Measurements from ENCODE around the gene GPR160. TPM values are rescaled to one million over a fixed set of nuclear protein-coding genes. Genes with fewer than 3 reads are reported as not detected.

The GPR160 gene
- total and polyA plus RNA-seq, 9 of the 15 experiments (the other 6 are each of a cell fraction or from before 2014, with no cell fraction given), result 1.3 to 10.5 (median 8.3) TPM

DNA sequence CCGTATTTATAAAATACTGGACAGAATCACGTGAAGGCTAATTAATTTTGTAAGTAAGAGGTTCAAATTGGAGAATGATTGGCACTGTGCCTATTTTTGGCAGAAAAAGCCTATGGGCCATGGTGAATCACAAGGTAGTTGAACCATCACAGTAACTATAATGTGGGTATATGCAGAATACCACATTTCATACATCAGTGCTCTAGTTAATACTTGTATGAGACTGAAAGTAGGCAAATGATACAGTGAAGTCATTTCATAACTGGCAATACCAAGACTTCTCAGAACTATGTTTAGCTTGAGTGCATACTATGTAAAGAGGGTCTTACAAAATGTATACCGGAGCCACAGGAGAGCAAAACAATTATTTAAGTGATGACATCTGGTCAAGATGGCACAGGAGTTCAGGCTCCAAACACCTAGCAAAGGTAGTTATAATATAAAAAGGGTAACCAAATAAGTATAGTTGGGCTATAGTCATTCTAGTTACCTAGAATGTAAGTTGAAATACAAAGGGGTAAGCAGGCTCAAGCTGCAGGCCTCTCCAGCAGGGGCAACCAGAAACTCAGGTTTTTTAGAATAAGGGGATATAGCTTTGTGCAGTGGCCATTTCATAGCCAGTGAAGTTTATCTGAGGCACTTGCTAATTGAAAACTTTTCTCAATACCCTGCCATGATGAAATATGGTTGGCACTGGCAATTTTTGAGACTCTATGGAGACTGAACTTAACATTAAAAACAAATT, 19.1 kb downstream of the GPR160 start:
- H3K4me3 ChIP-seq, result no peak overlapping the region
- intact Hi-C loops (cut with micrococcal nuclease) (no loop called here), in situ Hi-C loops (cut with MboI) (no loop called here)
- H3K27ac ChIP-seq (ENCODE audit: extremely low read depth, low read depth, low read length), result no peak overlapping the region
- H3K4me1 ChIP-seq (replicated peaks in 1 of 2; ENCODE audit: control insufficient read depth in 2 of 2, insufficient read depth in 2 of 2, low read length in 2 of 2), result no peaks in the 10 kb centered on the region; a peak in 1 of 5 replicates
- no TSS peak for BruUV-seq (replicated peaks)
- no peak overlapping the region for H3K9ac ChIP-seq (ENCODE audit: insufficient read depth in 1 of 2, low read depth in 2 of 2, low read length in 2 of 2)
- no peaks in the 10 kb centered on the region for H3K27me3 ChIP-seq (ENCODE audit: control insufficient read depth in 2 of 2, insufficient read depth in 2 of 2, low read length in 2 of 2)
- no peaks in the 10 kb centered on the region for H4K20me1 ChIP-seq (replicated peaks; ENCODE audit: control insufficient read depth, insufficient read depth, low read length)
- H3K9me3 ChIP-seq (replicated peaks; ENCODE audit: control insufficient read depth, insufficient read depth, low read depth, low read length), result no peaks in the 10 kb centered on the region
- no peak for DNase-seq (ENCODE audit: extremely low read depth in 1 of 4, low spot score in 3 of 4)
- 64% methylated on average over 3 of the region's 3 CpGs for whole genome bisulfite sequencing (ENCODE audit: insufficient coverage, low coverage, missing lambda C conversion rate)
- CTCF ChIA-PET (ENCODE audit: low intra/inter-chr PET ratio), result no interaction called here
- no peaks in the 10 kb centered on the region for H3K36me3 ChIP-seq (ENCODE audit: control insufficient read depth, insufficient read depth, low read length)
- FAIRE-seq, result no peak
- H3K4me2 ChIP-seq (ENCODE audit: insufficient read depth, low read length), result no peak overlapping the region
- TF ChIP-seq KHSRP (IDR thresholded peaks at IDR 0.05) (no peak), ZNF695 (CRISPR knock-in tag; IDR thresholded peaks at IDR 0.05) (no peak), NFIC (IDR thresholded peaks at IDR 0.05) (peak; percentile 61)
- POLR2A ChIA-PET, result interaction anchor here (1.0 to 1.3 kb wide), 2 partner anchors 14 to 22 kb away, joined by 3 to 6 read pairs; no protein-coding TSS in a partner anchor
- H3K9me1 ChIP-seq (ENCODE audit: control insufficient read depth, insufficient read depth, low read length), result no peaks in the 10 kb centered on the region
- no peak for ATAC-seq
- H2AFZ ChIP-seq (ENCODE audit: low read depth, low read length), result no peak overlapping the region
- H3K79me2 ChIP-seq (ENCODE audit: control insufficient read depth, insufficient read depth, low read length), result no peaks in the 10 kb centered on the region

DNA sequence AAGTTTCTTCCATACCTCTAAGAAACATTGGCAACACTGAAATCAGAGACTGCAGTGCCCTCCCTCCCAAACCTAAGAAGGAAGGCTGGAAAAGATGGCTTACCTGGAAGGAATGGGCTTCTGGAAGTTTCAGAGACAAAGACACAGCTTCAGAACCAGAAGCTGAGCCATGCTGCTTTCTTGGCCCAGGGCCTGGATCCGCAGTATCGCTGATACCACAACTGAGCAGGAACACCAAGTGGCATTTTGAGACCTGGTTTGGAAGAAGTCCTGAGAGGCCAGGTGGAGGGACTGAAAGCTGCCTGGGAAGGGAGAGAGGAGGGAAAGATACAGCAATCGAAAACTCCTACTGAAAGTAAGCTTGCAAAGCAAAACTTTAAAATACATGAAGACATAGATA, 19.8 kb downstream of the GPR160 start:
- ATAC-seq (no peak), DNase-seq (ENCODE audit: extremely low read depth in 1 of 4, low spot score in 3 of 4) (no peak), FAIRE-seq (peak; percentile 26)
- H3K9me3 ChIP-seq (replicated peaks; ENCODE audit: control insufficient read depth, insufficient read depth, low read depth, low read length), result no peaks in the 10 kb centered on the region
- intact Hi-C loops (cut with micrococcal nuclease), result no loop called here
- in situ Hi-C loops (cut with MboI), result no loop called here
- H2AFZ ChIP-seq (ENCODE audit: low read depth, low read length), result peak overlapping the region; percentile 77
- ChIA-PET CTCF (ENCODE audit: low intra/inter-chr PET ratio) (no interaction called here), POLR2A (interaction anchor here (0.6 to 1.3 kb wide), 3 partner anchors 14 to 217 kb away, joined by 3 to 6 read pairs (median 3); no protein-coding TSS in a partner anchor)
- H3K27me3 ChIP-seq (ENCODE audit: control insufficient read depth in 2 of 2, insufficient read depth in 2 of 2, low read length in 2 of 2), result no peaks in the 10 kb centered on the region
- H3K4me1 ChIP-seq (replicated peaks in 1 of 2; ENCODE audit: control insufficient read depth in 2 of 2, insufficient read depth in 2 of 2, low read length in 2 of 2), result no peaks in the 10 kb centered on the region; a peak in 1 of 5 replicates
- no peaks in the 10 kb centered on the region for H4K20me1 ChIP-seq (replicated peaks; ENCODE audit: control insufficient read depth, insufficient read depth, low read length)
- 45% methylated on average over 3 of the region's 3 CpGs for WGBS (ENCODE audit: insufficient coverage, low coverage, missing lambda C conversion rate)
- H3K36me3 ChIP-seq (ENCODE audit: control insufficient read depth, insufficient read depth, low read length), result no peaks in the 10 kb centered on the region
- no peak overlapping the region for H3K27ac ChIP-seq (ENCODE audit: extremely low read depth, low read depth, low read length)
- no peaks in the 10 kb centered on the region for H3K79me2 ChIP-seq (ENCODE audit: control insufficient read depth, insufficient read depth, low read length)
- H3K4me2 ChIP-seq (ENCODE audit: insufficient read depth, low read length), result no peak overlapping the region
- peak overlapping the region in 1 of 2 experiments; percentile 32; a peak in 1 of 4 replicates for H3K9ac ChIP-seq (ENCODE audit: insufficient read depth in 1 of 2, low read depth in 2 of 2, low read length in 2 of 2)
- H3K9me1 ChIP-seq (ENCODE audit: control insufficient read depth, insufficient read depth, low read length), result no peaks in the 10 kb centered on the region
- BruUV-seq (replicated peaks), result no TSS peak
- no peak overlapping the region for H3K4me3 ChIP-seq
- TF ChIP-seq BRD9 (IDR thresholded peaks at IDR 0.05; ENCODE audit: low read depth, partially characterized antibody) (no peak), CHD1 (IDR thresholded peaks at IDR 0.05; ENCODE audit: low read length) (no peak), ZNF764 (CRISPR knock-in tag; IDR thresholded peaks at IDR 0.05; ENCODE audit: low read depth) (no peak), THRAP3 (IDR thresholded peaks at IDR 0.05; ENCODE audit: borderline replicate concordance) (no peak), MCM5 (IDR thresholded peaks at IDR 0.05; ENCODE audit: low read depth) (no peak)
- TF ChIP-seq, protein P1, sequence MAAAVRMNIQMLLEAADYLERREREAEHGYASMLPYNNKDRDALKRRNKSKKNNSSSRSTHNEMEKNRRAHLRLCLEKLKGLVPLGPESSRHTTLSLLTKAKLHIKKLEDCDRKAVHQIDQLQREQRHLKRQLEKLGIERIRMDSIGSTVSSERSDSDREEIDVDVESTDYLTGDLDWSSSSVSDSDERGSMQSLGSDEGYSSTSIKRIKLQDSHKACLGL (CRISPR knock-in tag; IDR thresholded peaks at IDR 0.05; ENCODE audit: borderline replicate concordance, poor library complexity, severe bottlenecking), result no peak
- TF ChIP-seq, protein P2, sequence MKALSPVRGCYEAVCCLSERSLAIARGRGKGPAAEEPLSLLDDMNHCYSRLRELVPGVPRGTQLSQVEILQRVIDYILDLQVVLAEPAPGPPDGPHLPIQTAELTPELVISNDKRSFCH (CRISPR knock-in tag; IDR thresholded peaks at IDR 0.05), result no peak
- TF ChIP-seq, protein P2 (tag; IDR thresholded peaks at IDR 0.05), result no peak
- TF ChIP-seq, protein P3, sequence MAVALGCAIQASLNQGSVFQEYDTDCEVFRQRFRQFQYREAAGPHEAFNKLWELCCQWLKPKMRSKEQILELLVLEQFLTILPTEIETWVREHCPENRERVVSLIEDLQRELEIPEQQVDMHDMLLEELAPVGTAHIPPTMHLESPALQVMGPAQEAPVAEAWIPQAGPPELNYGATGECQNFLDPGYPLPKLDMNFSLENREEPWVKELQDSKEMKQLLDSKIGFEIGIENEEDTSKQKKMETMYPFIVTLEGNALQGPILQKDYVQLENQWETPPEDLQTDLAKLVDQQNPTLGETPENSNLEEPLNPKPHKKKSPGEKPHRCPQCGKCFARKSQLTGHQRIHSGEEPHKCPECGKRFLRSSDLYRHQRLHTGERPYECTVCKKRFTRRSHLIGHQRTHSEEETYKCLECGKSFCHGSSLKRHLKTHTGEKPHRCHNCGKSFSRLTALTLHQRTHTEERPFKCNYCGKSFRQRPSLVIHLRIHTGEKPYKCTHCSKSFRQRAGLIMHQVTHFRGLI (CRISPR knock-in tag; IDR thresholded peaks at IDR 0.05), result no peak

Data from K562 (cell line).